Nephron (organoid): ENCODE data around the gene ZNF354C.
A peak's percentile ranks its signal among the peaks of the same experiment; 100 is the strongest.

ENCODE experiments used
- H3K27ac Mint-ChIP-seq, 3 experiments: 2 replicates each; pipeline ENCODE4 v1.8.0; 2020; ENCODE audit warnings: mixed read lengths in 3 of 3, mild to moderate bottlenecking in 2 of 3, moderate library complexity in 1 of 3
- H3K27me3 Mint-ChIP-seq: 2 replicates; pipeline ENCODE4 v1.8.0; 2021; ENCODE audit warnings: low read depth, mild to moderate bottlenecking, moderate library complexity, mixed read lengths
- H3K36me3 Mint-ChIP-seq: 2 replicates; pipeline ENCODE4 v1.8.0; 2020; ENCODE audit warnings: low read depth, mixed read lengths
- H3K4me1 Mint-ChIP-seq: 2 replicates; pipeline ENCODE4 v1.8.0; 2020; ENCODE audit warnings: mixed read lengths
- H3K4me3 Mint-ChIP-seq, 3 experiments: 2 replicates each; pipeline ENCODE4 v1.8.0; 2020; ENCODE audit warnings: mild to moderate bottlenecking in 3 of 3, mixed read lengths in 3 of 3, moderate library complexity in 2 of 3
- H3K9me3 Mint-ChIP-seq: 2 replicates; pipeline ENCODE4 v1.8.0; 2020; ENCODE audit warnings: mixed read lengths
- TF ChIP-seq, protein P1 (sequence below), 3 experiments: fragments of 200-600 bp; sonication (generic); IDR thresholded peaks; one replicate each; pipeline ENCODE4 v1.5.0; 2021; ENCODE audit warnings: antibody characterized with exemption in 3 of 3; ENCODE audit not compliant: unreplicated experiment in 3 of 3

The ZNF354C gene

DNA sequence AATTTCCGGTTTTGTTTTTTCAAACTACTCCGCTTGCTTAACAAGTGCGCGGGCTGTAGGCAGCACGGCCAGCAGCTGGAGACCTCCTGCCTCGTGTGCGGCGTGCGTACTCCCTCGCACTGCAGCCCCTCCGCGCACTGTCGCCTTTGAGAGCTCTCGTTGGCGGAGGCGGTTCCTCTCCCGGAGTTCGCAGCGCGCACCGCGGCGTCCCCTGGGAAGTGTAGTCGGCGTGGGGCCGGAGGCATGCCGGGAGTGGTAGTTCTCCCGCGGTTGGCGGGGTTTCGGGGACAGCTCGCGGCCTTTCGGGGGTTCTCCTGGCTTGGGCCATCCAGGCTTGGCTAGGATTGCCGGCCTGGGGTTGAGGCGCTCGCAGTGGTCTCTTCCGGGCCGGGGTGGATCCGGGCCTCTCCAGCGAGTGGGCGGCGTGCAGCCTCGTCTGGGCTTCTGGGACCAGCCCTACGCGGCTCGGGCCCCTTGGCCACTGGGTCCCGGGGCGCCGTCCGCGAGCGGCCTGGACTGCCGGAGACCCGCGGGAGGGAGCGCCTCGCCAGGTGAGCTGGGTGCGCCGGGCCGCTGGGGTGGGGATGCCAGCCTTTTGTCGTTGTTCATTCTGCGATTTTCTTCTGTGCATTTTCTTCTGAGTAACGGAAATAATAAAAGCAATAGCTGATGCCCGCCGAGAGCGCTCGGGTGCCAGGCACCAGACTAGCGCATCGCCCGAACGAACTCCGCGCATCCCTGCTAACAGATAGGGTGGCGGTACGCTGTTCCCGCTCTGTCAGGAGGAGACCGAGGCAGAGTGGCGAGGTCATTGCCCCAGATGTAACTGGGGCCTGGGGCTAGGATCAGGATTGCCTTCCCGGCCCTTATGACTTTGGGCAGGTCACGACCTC lies at the start of gene ZNF354C:
ZNF354C (plus strand) TSS at position 258 of the 893 bp plus-strand sequence. CDS start 1,696 bp downstream, outside the sequence.
- TF ChIP-seq, protein P1, sequence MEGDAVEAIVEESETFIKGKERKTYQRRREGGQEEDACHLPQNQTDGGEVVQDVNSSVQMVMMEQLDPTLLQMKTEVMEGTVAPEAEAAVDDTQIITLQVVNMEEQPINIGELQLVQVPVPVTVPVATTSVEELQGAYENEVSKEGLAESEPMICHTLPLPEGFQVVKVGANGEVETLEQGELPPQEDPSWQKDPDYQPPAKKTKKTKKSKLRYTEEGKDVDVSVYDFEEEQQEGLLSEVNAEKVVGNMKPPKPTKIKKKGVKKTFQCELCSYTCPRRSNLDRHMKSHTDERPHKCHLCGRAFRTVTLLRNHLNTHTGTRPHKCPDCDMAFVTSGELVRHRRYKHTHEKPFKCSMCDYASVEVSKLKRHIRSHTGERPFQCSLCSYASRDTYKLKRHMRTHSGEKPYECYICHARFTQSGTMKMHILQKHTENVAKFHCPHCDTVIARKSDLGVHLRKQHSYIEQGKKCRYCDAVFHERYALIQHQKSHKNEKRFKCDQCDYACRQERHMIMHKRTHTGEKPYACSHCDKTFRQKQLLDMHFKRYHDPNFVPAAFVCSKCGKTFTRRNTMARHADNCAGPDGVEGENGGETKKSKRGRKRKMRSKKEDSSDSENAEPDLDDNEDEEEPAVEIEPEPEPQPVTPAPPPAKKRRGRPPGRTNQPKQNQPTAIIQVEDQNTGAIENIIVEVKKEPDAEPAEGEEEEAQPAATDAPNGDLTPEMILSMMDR (IDR thresholded peaks at IDR 0.05; ENCODE audit: unreplicated experiment in 3 of 3): no peak
- Mint-ChIP-seq H3K4me3 (peak within 1 kb of the TSS; percentile 93 to 97 (median 97)), H3K27ac (peak within 1 kb of the TSS; percentile 70 to 89 (median 89)), H3K36me3 (peaks cover 51% of the 10 kb centered on the region), H3K27me3 (peaks cover 14% of the 10 kb centered on the region), H3K4me1 (no peaks in the 10 kb centered on the region), H3K9me3 (peaks cover 63% of the 10 kb centered on the region)

- TF ChIP-seq, protein P1 (IDR thresholded peaks at IDR 0.05; ENCODE audit: unreplicated experiment in 3 of 3): no peak
- peak within 1 kb of the TSS; percentile 62 to 83 (median 73) for H3K27ac Mint-ChIP-seq
- H3K4me3 Mint-ChIP-seq: peak within 1 kb of the TSS; percentile 92 to 97 (median 95)
- peaks cover 44% of the 10 kb centered on the region for H3K9me3 Mint-ChIP-seq
- peaks cover 5% of the 10 kb centered on the region for H3K4me1 Mint-ChIP-seq
- H3K27me3 Mint-ChIP-seq: peaks cover 3% of the 10 kb centered on the region
- peaks cover 48% of the 10 kb centered on the region for H3K36me3 Mint-ChIP-seq
These were observed 36.5 kb upstream of the ZNF354C start, which contains the start of gene ZNF879 for GRCh38 chr5:179023528-179024189. ZNF879 (plus strand) TSS chr5:179023804; CDS start chr5:179025005, 1,201 bp downstream.

DNA sequence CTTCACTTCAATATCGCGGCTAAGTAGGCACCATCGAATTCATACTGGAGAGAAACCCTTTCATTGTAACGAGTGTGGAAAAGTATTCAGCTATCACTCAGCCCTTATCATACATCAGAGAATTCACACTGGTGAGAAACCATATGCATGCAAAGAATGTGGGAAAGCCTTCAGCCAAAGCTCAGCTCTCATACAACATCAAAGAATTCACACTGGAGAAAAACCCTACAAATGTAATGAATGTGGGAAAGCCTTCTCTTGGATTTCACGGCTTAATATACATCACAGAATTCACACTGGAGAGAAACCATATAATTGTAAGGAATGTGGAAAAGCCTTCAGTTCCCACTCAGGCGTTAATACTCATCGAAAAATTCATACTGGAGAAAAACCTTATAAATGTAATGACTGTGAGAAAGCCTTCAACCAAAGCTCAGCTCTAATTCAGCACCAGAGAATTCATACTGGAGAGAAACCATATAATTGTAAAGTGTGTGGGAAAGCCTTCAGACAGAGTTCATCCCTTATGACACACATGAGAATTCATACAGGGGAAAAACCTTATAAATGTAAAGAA lies 27.1 kb upstream of the ZNF354C start:
- Mint-ChIP-seq H3K27me3 (no peaks in the 10 kb centered on the region), H3K27ac (no peak overlapping the region), H3K4me1 (no peaks in the 10 kb centered on the region), H3K4me3 (no peak overlapping the region), H3K36me3 (peaks cover 85% of the 10 kb centered on the region), H3K9me3 (peaks cover 91% of the 10 kb centered on the region)
- TF ChIP-seq, protein P1 (IDR thresholded peaks at IDR 0.05; ENCODE audit: unreplicated experiment in 3 of 3): no peak

DNA sequence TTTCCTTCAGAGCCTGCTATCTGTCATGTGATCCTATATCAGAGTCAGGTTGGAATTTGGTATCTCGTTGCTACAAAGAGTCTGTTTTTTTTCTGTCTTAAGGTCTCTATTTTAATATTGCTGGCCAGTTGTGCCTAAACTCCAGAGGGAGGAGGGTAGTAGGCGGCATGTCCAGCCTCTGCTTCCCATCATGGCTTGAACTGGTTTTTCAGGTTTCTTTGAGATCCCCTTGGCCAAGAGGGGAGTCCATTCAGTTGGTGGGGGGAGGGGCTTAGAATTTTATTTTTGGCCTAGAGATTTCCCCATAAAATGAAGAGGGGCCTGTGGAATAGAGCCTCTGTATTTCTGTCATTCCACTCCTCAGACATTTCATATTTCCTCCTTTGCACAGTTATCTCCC lies 15.4 kb upstream of the ZNF354C start:
- H3K36me3 Mint-ChIP-seq: no peaks in the 10 kb centered on the region
- H3K4me3 Mint-ChIP-seq: no peak overlapping the region
- no peaks in the 10 kb centered on the region for H3K4me1 Mint-ChIP-seq
- H3K9me3 Mint-ChIP-seq: peaks cover 46% of the 10 kb centered on the region
- H3K27me3 Mint-ChIP-seq: no peaks in the 10 kb centered on the region
- no peak overlapping the region for H3K27ac Mint-ChIP-seq
- TF ChIP-seq, protein P1 (IDR thresholded peaks at IDR 0.05; ENCODE audit: unreplicated experiment in 3 of 3): no peak

- Mint-ChIP-seq H3K9me3 (peaks cover 35% of the 10 kb centered on the region), H3K36me3 (no peaks in the 10 kb centered on the region), H3K27ac (no peak overlapping the region), H3K4me3 (no peak overlapping the region), H3K4me1 (no peaks in the 10 kb centered on the region), H3K27me3 (peaks cover 4% of the 10 kb centered on the region)
- TF ChIP-seq, protein P1 (IDR thresholded peaks at IDR 0.05; ENCODE audit: unreplicated experiment in 3 of 3): no peak
These were observed 8.4 kb upstream of the ZNF354C start for GRCh38 chr5:179051784-179052183.
